Uterus (tissue), 4 donors: ENCODE results near the gene RUFY3. TPM values are rescaled to one million over a fixed set of nuclear protein-coding genes. Genes with fewer than 3 reads are reported as not detected.
"Not testable (repeated sequence)": the region's sequence is repeated elsewhere in the genome, so short reads cannot be mapped to it uniquely, and the experiment has no call there.

Experiments used
- DNase-seq, 2 donors: peaks; one replicate each; pipeline ENCODE4 v3.0.0-alpha.2; 2019 to 2020
- H3K27ac ChIP-seq, 2 donors: fragments of 200-600 bp; sonication (generic); 1 replicate in 1 of 2; 2 replicates in 1 of 2; pipeline ENCODE4 v1.5.1; 2016 to 2018
- H3K27me3 ChIP-seq, 2 donors: fragments of 200-600 bp; sonication (generic); one replicate each; pipeline ENCODE4 v1.5.1; 2018 to 2019; ENCODE audit warnings: control low read depth in 1 of 2
- H3K36me3 ChIP-seq, 2 donors: fragments of 200-600 bp; sonication (generic); one replicate each; pipeline ENCODE4 v1.5.1; 2019; ENCODE audit warnings: control low read depth in 1 of 2
- H3K4me1 ChIP-seq, 2 donors: fragments of 200-600 bp; sonication (generic); one replicate each; pipeline ENCODE4 v1.5.1; 2018 to 2019; ENCODE audit warnings: control low read depth in 1 of 2
- H3K4me3 ChIP-seq, 2 donors: fragments of 200-600 bp; sonication (generic); 1 replicate in 1 of 2; 2 replicates in 1 of 2; pipeline ENCODE4 v1.5.1; 2018 to 2019; ENCODE audit warnings: mild to moderate bottlenecking in 1 of 2
- H3K9me3 ChIP-seq, 2 donors: fragments of 200-600 bp; sonication (generic); one replicate each; pipeline ENCODE4 v1.5.1; 2019; ENCODE audit warnings: control low read depth in 1 of 2
- POLR2A ChIP-seq, 2 donors: fragments of 450-650 bp; IDR thresholded peaks; one replicate each; pipeline ENCODE4 v1.6.1; 2016; ENCODE audit warnings: antibody characterized with exemption in 2 of 2, mild to moderate bottlenecking in 1 of 2, moderate library complexity in 1 of 2
- intact Hi-C: fragments of 100-400 bp; cut with DNase I; formaldehyde crosslinking; loops from one replicate; pipeline ENCODE4 v1.15.1; 2023; ENCODE audit warnings: low total_unique reads
- total RNA-seq, 4 donors: library from RNA; depleted of rRNA in 3 of 4; stranded (reverse); fragments of >200 nt in 3 of 4; gene quantifications; one replicate each; pipeline versions ENCODE4 v1.1.0 to v1.2.4, GENCODE V29; 2014 to 2023
- TF ChIP-seq, protein P1 (sequence below), 4 experiments: fragments of 200-600 bp in 2 of 4; fragments of 450-650 bp in 2 of 4; sonication (generic) in 2 of 4; IDR thresholded peaks; one replicate each; pipeline ENCODE4 v1.5.1; 2016 to 2019; ENCODE audit warnings: antibody characterized with exemption in 4 of 4, mild to moderate bottlenecking in 2 of 4, moderate library complexity in 1 of 4
- donor health status: DM: yes; HTN: yes; CAD: no.

The RUFY3 gene
- total RNA-seq, 4 donors from 2014 or later = 25.4 to 137 (median 75.9) TPM

DNA sequence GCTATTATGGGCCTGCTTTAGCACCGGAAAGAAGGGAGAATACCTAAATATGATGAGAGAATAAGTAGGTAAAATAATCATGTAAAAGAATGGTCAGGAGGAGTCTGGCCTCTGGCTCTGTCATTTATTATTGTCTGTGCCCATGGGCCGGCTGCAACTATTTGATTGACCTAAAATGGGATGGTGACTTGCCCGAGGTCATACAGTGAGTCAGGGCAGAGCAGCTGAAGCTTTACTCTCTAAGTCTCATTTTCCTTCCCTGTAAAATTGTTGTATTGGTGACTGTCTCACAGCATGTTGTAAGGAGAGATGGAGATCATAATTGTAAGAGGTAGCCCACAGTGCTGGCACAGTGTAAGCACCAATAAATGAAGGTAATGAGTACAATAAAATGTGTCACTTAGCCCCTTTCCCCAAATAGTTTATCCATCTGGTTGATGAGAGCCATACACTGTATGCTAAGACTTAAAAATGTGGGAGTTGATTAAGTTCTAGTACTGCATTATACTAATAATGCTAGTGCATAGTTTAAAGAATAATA, 39.6 kb downstream of the RUFY3 start:
- no peak for DNase-seq
- H3K36me3 ChIP-seq = no peaks in the 10 kb centered on the region
- no peak overlapping the region for H3K4me3 ChIP-seq
- no peak for TF ChIP-seq POLR2A (IDR thresholded peaks at IDR 0.05)
- TF ChIP-seq, protein P1, sequence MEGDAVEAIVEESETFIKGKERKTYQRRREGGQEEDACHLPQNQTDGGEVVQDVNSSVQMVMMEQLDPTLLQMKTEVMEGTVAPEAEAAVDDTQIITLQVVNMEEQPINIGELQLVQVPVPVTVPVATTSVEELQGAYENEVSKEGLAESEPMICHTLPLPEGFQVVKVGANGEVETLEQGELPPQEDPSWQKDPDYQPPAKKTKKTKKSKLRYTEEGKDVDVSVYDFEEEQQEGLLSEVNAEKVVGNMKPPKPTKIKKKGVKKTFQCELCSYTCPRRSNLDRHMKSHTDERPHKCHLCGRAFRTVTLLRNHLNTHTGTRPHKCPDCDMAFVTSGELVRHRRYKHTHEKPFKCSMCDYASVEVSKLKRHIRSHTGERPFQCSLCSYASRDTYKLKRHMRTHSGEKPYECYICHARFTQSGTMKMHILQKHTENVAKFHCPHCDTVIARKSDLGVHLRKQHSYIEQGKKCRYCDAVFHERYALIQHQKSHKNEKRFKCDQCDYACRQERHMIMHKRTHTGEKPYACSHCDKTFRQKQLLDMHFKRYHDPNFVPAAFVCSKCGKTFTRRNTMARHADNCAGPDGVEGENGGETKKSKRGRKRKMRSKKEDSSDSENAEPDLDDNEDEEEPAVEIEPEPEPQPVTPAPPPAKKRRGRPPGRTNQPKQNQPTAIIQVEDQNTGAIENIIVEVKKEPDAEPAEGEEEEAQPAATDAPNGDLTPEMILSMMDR (IDR thresholded peaks at IDR 0.05) = no peak
- intact Hi-C loops = no loop called here
- peaks cover 0 to 10% of the 10 kb centered on the region in 2 donors for H3K4me1 ChIP-seq
- H3K27ac ChIP-seq = no peak overlapping the region
- no peaks in the 10 kb centered on the region for H3K9me3 ChIP-seq
- H3K27me3 ChIP-seq = no peaks in the 10 kb centered on the region

DNA sequence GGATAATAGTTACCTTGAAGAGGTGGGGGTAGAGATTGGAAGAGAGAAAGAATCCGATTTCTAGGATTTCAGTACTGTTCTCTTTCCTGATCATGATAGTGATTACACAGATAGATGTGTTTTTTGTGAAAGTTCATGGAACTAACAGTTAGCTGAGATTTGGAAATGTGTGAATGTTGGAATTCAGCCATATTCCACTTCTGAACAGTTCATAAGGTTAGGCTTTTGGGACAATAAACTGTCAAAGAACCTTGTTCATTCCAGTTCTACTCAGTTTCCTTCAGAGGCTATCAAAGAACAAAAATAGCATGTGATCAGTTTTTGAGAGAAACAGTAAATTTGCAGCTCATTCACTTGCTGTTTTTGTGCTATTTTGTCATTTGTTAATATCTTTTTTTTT, 43.6 kb downstream of the RUFY3 start:
- TF ChIP-seq, protein P1 (IDR thresholded peaks at IDR 0.05) = no peak
- TF ChIP-seq POLR2A (IDR thresholded peaks at IDR 0.05) = no peak
- no peaks in the 10 kb centered on the region for H3K9me3 ChIP-seq
- no peaks in the 10 kb centered on the region for H3K4me1 ChIP-seq
- no peak for DNase-seq
- H3K36me3 ChIP-seq = no peaks in the 10 kb centered on the region
- no peak overlapping the region for H3K4me3 ChIP-seq
- intact Hi-C loops = no loop called here
- no peak overlapping the region for H3K27ac ChIP-seq
- H3K27me3 ChIP-seq = no peaks in the 10 kb centered on the region

DNA sequence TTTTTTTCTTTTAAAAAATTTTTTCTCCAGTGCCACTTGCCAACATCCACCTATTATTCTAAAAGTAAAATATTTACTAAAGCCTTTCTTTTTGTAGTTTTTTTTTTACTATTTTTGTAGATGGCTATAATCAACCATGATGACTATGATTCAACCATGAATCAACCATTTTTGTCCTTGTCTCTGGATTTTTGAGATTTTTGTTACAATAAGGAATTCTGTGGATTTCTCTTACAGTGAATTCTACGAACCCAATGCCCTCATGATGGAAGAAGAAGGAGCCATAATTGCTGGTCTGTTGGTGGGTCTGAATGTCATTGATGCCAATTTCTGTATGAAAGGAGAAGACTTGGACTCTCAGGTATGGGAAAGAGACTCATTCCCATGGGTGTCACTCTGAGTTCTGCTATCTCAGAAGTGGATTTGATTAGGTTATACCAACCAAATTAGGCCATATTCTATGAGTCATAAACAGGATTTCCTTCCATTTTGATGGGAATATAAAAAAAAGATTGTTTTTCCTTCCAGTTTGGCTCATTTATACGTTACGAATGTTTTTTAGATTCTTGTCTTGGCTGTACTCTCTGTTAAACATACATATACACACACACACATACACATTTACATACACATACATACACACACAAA, 46.7 kb downstream of the RUFY3 start:
- Histone ChIP-seq H3K36me3 (no peaks in the 10 kb centered on the region), H3K27ac (no peak overlapping the region), H3K27me3 (no peaks in the 10 kb centered on the region), H3K4me1 (no peaks in the 10 kb centered on the region), H3K4me3 (no peak overlapping the region), H3K9me3 (no peaks in the 10 kb centered on the region)
- TF ChIP-seq POLR2A (IDR thresholded peaks at IDR 0.05) = no peak
- TF ChIP-seq, protein P1 (IDR thresholded peaks at IDR 0.05) = no peak
- intact Hi-C loops = no loop called here
- no peak for DNase-seq

DNA sequence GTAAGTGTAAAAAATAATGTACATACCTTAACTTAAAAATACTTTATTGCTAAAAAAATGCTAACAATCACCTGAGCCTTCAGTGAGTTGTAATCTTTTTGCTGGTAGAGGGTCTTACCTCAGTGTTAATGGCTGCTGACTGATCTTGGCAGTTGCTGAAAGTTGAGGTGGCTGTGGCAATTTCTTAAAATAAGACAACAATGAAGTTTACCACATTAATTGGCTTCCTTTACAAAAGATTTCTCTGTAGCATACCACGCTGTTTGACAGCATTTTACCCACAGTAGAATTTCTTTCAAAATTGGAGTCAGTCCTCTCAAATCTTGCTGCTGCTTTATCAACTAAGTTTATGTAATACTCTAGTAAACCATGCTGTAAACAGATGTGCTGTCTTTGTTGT, 47.6 kb downstream of the RUFY3 start:
- H3K36me3 ChIP-seq, H3K4me3 ChIP-seq, H3K27me3 ChIP-seq, H3K4me1 ChIP-seq, DNase-seq, intact Hi-C loops, H3K9me3 ChIP-seq, H3K27ac ChIP-seq: not testable (repeated sequence)

DNA sequence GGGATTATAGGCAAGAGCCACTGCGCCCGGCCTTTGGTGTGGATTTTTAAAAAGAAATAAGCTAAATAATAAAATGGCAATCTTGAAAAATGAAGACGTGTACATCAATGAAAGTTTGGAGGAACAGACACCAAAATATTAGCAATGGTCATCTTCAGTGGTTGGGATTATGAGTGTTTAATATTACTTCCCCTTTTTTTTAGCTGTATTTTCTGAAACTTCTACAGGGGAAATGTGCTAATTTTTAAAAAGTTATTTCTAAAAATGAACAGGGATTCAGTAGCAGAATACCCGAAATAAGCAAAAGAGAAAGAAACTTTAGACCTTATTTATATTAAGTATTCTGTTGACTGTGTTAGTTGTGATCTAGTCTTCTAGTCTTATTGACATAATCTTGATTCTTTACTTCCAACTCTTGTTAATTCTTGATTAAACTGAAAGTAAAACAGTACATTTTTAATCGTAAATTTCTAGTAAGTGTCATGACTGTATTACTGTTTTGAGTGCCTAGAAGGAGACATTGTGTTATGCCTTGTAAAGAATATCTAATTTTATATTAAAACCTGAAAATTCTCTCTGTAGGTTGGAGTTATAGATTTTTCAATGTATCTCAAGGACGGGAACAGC, 51.3 kb downstream of the RUFY3 start:
- DNase-seq = no peak
- no peaks in the 10 kb centered on the region for H3K36me3 ChIP-seq

More for the DNA sequence above, 51.3 kb downstream of the RUFY3 start:
- Histone ChIP-seq H3K27me3 (no peaks in the 10 kb centered on the region), H3K4me1 (no peaks in the 10 kb centered on the region), H3K4me3 (no peak overlapping the region), H3K9me3 (no peaks in the 10 kb centered on the region), H3K27ac (no peak overlapping the region)
- TF ChIP-seq, protein P1 (IDR thresholded peaks at IDR 0.05) = no peak
- no peak for TF ChIP-seq POLR2A (IDR thresholded peaks at IDR 0.05)
- intact Hi-C loops = no loop called here
